Cerebellar cortex (tissue), 1 donor: Measurements from ENCODE around the gene QSOX1.
"Not testable (repeated sequence)": the region's sequence is repeated elsewhere in the genome, so short reads cannot be mapped to it uniquely, and the experiment has no call there.

Source experiments
- DNase-seq: peaks from one replicate; pipeline ENCODE4 v3.0.0-alpha.2; 2015; ENCODE audit warnings: low spot score

QSOX1 gene, protein sequence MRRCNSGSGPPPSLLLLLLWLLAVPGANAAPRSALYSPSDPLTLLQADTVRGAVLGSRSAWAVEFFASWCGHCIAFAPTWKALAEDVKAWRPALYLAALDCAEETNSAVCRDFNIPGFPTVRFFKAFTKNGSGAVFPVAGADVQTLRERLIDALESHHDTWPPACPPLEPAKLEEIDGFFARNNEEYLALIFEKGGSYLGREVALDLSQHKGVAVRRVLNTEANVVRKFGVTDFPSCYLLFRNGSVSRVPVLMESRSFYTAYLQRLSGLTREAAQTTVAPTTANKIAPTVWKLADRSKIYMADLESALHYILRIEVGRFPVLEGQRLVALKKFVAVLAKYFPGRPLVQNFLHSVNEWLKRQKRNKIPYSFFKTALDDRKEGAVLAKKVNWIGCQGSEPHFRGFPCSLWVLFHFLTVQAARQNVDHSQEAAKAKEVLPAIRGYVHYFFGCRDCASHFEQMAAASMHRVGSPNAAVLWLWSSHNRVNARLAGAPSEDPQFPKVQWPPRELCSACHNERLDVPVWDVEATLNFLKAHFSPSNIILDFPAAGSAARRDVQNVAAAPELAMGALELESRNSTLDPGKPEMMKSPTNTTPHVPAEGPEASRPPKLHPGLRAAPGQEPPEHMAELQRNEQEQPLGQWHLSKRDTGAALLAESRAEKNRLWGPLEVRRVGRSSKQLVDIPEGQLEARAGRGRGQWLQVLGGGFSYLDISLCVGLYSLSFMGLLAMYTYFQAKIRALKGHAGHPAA

DNA sequence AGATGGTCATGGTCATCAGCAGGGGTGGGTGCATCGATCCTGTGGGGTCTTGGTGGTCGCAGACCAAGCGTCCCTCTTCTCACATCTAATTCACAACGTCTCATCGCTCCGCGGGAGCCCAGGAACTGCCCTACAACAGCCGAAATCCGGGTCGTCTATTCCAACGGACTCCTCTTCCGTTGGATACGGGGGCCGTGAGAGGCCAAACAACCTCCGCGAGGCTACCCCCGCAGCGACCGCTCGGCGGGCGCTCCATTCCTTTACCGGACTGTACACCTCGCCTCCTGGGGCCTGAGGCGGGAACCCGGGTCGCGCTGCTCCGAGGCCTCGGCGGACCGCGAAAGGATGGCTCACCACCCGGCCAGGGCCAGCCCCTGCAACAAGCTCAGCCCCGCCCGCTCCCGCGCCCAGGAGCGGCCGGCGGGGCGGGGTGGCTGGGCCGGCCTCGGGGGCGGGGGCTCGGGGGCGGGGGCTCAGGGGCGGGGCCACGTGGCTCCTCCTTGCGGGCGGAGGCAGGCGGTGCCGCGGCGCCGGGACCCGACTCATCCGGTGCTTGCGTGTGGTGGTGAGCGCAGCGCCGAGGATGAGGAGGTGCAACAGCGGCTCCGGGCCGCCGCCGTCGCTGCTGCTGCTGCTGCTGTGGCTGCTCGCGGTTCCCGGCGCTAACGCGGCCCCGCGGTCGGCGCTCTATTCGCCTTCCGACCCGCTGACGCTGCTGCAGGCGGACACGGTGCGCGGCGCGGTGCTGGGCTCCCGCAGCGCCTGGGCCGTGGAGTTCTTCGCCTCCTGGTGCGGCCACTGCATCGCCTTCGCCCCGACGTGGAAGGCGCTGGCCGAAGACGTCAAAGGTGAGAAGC, at the start of gene QSOX1:
Gene QSOX1, plus strand, starts transcription at position 545 of the 857 bp plus-strand sequence. Its CDS starts 39 bp downstream, at position 584.
- peak; percentile 83 for DNase-seq

DNA sequence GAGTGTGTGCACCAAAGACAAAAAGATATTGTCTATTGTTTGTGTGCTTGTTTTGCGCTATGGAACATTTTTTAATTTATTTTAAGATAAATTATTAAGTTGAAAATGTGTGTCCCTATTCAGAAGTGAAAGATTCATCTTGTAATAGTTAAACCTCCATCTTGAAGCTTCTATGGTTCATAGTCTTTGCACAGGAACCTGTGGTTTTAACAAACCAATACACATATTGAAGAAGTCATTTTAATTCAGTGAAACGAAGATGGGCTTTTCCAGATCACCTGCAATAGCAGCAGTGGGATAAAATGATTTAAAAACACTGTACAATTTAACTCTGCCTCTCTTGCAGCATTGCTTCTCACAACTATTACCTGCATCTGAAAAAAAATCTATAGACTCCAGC, 42.6 kb upstream of the QSOX1 start:
- no peak for DNase-seq

DNA sequence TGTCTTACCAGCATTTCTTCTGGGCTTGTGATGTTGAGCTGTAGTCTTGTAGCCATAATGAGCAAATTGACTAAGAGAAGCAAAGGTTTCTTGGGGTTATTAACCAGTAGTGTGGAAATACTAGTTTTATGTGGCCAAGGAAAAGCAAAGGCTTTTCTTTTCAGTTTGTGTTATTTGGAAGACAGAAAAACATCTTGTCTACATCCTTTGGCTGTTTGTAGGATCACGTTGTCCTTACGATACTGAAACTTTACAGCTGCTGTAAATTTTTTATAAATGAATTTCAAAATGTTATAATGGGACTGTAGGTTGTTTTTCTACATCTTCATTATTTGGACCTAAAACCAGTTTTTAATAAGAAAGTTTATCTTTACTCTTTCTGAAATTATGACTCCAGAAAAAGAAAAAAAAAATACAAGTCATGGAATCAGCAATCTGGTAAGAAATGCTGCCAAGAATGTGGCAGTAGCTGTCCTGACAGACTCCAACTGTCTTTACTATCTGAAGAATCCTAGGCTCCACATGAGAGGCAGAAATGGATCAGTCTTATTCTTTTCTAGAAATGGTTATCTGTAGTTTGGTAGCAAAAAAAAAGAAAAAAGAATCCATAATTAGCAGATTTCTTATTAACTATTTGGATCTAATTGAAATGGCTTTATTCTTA, 41.6 kb upstream of the QSOX1 start:
- DNase-seq = no peak

DNA sequence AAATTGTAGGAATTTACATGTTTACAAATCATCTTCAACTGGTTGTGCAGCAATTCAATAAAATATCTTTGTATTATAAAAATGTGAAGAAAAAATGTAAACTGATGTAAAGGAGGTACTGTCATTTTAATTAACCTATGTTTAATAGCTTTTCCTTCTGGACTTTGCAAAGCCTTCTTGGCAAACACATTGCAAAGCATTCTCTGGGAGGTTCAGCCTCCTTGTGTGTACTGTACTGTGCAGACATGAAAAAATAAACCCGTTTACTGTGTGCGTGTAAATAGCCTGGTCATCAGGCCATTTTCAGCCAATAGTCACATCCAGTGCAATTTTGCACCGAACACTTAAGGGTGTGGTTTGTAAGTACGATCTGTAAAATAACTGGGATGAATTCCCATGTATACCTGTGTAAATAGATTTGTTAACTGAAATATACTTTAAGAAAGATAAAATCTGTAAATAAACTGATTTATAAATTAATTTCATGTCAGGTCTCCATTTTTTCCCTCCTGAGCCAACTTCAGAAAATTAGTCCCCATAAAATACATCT, 40.2 kb upstream of the QSOX1 start:
- no peak for DNase-seq

DNA sequence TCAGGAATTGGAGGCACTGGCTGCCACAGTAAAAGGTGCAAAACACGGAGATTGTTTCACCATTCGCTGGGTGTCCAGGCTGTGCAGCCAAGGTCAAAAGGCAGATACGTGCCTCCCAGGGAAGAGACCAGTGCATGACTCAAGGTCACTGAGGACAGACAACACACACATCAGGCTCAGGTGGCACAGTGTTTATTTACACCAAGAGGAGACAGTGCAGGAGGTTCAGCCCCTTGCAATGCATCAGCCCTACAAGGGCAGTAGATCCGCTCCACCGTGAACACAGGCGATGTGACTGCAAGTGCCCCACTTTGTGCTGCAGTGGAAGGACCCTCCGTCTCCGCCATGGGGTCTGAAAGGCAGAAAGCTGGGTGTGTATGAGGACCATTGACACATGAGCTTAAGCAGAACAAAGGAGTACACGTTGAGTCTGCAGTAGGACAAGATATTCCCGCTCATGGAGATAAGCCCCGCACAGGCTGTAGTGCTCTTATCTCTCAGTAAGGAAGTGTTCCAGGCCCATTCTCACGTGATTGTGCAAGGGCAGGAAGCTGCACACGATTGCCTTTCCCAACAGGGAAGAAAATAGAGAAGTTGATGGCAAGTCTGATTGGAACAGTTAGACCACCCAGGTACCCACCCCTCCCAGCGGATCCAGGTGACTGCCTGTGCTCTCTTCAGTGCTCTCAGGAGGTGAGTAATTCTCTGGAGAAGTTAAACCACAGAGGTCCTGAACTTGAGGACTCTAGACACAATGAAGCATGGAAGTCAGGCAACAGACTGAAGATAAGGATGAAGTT, 37.5 kb upstream of the QSOX1 start:
- no peak for DNase-seq

DNA sequence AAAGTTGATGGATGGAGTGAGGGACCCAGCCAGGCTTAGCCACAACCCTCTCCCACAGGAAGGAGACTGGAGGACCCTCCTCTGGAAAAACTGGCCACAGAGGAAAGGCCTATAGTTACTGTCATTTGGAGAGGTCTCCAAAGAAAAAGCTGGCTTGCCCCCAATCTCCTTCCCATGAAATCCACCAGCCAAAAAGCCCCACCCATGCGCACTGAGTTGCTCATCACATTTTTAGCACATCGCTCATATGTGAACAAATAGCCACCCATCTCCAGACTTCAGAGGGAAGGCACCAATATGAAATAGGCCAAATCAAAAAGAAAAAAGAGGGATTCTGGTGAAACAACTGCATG, 36.9 kb upstream of the QSOX1 start:
- no peak for DNase-seq

DNA sequence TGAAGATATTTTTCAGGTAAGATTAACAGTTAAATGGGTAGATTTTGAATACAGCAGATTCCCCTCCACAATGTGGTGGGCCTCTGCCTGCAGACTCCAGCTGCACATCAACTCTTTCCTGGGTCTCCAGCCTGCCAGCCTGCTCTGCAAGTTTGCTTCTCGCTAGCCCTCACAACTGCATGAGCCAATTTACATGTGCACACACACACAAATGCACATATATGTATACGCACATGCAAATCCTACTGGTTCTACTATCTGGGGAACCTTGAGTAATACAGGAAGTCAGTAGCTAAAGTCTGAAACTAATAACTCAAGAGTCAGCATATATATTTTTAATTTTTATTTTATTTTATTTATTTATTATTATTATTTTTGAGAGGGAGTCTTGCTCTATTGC, 34.8 kb upstream of the QSOX1 start:
- DNase-seq = no peak

DNA sequence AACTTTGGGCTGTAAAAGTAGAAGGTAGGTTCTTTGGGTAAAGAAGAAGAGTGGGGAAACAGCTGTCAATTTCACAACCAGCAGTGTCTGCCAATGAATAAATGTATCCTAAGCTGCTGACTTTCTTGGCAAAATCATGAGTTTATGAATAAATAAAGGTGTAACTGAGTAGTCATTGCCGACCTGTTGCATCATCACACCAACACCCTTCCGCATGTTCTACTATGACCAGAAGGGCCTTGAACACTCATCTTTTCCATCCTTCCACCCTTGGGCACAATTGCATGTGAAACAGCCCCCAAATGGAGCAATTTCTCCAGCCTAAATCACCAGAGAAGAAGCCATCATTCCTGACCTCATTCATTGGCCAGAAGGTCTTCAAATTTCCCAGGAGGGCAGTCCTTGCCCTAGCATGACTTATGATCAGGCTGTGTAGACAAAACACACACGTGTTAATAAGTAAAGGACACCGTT, 31.2 kb upstream of the QSOX1 start:
- DNase-seq = no peak

DNA sequence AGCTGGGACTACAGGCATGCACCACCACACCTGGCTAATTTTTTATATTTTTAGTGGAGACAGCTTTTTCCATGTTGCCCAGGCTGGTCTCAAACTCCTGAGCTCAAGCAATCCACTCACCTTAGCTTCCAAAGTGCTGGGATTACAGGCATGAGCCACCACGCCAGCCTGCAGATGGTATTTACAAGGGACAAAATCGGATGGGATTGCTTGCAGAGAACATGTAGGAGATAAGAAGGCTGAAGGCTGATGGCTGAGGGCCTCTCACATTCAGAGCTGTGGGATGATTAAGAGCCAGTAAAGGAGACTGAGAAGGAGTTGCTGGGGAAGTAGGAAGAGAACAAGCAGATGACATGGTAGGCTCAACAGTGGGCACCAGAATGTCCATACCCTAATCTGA, 24.0 kb upstream of the QSOX1 start:
- no peak for DNase-seq

DNA sequence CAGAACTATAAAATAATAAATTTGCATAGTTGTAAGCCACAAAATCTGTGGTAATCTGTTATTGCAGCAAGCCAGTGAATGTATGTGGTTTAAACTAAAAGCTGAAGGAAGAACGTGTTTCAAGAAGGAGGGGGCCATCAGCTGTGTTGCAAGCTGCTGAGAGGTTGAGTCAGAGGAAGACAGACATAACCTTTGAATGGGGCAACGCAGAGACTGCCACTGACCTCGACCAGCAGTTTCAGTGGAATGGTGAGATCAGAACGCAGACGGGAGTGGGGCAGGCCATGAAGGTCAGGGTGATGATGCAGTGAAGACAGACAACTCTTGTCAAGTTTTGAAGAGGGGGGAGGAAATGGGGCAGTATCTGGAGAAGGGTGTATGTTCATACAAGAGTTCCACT, 23.2 kb upstream of the QSOX1 start:
- DNase-seq = no peak

DNA sequence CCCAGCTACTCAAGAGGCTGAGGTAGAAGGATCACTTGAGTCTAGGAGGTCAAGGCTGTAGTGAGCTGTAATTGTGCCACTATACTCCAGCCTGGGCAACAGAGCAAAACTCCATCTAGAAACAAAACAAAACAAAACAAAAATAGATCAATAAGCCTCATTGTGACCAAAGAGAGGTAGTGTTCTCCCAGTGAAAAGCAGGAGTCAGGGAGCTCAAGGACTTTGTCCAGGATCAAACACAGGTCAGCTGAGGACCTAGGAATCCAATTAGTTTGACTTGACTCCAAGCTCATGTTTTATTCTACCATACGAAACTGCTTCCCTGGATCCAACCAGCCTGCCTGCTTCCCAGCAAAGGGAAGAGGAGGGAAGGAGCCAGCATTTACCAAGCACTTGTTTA, 21.5 kb upstream of the QSOX1 start:
- no peak for DNase-seq

DNA sequence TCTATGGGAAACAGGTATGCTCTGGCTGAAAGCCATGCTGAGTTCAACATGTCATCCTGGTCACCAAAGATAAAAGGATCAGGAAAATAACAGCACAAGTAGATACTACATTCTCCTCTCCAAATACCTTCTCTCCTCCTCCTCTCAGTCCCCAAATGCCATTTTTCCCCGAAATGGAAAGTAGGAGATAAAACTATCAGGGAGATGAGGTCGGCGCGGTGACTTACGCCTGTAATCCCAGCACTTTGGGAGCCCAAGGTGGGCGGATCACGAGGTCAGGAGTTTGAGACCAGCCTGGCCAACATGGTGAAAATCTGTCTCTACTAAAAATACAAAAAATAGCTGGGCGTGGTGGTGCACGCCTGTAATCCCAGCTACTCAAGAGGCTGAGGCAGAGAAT, 21.0 kb upstream of the QSOX1 start:
- not testable (repeated sequence) for DNase-seq

DNA sequence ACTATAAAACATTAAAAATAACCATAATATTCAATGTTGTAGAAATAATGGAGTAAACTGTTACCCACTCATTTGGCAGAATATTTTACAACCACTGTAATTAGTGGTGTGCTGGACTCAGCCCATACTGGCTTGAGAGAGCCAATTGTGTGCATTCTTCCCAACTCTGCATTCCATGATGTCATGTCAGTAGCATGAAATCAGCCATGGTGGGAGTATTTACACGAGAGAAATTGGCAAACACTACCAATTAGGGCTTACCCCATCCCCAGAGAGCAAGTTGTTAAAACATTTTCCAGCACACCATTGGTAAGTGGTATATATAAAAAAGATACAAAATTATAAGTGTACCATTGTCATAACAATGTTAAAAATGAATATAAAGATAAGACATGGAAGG, 19.1 kb upstream of the QSOX1 start:
- no peak for DNase-seq

DNA sequence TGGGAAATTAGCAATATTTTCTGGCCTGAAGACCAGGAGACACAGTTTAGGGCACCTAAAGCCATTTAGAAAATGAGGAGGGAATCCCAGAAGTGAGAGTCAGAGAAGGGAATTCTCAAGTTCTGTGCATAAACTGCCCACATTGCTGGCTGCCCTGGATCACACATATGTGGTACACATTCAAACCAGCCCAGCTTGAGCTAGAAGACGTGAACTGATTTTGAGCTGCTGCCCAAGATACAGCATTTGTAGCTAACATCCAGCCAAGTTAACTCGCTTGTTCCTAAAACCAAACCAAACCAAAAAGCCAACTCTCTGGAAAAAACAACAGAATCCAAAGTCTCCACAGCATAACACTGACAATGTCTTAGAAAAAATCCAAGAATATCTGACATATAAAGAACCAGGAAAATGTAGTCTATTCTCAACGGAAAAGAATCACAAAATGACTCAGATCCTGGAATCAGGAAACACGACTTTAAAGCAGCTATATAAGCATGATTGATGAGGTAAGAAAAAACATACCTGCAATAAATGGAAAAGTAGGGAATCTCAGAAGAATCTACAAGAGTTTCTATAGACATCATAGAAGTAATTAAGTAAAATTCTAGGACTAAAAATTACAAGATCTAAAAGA, 18.2 kb upstream of the QSOX1 start:
- DNase-seq = no peak

DNA sequence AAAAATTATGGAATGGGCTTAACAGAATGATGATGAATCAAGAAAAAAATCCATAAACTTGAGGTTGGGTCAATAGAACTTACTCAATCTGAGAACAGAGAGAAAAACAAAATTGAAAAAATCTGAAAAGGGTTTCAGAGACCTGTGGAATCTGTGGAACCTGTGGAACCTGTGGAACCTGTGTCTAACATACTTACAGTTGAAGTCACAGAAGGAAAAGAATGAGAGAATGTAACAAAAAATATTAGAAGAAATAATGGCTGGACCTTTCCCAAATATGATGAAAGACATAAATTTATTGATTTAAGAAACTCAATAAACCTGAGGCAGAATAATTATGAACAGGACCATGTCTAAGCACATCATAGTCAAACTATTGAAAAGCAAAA, 17.7 kb upstream of the QSOX1 start:
- no peak for DNase-seq

DNA sequence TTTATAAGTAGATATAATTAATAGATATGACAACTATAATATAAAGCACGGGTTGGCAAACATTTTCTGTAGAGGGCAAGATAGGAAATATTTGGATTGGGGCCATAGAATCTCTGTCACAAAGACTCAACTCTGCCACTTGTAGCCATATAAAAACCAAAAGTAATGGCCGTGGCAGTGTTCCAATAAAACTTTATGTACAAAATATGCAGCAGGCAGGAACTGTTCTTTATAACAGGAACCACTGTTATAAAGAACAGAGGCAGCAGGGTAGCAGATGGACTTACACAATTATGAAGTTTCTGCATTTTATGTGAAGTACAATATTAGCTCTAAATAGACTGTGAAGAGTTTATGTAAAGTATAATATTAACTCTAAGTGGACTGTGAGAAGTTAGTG, 16.9 kb upstream of the QSOX1 start:
- DNase-seq = no peak

DNA sequence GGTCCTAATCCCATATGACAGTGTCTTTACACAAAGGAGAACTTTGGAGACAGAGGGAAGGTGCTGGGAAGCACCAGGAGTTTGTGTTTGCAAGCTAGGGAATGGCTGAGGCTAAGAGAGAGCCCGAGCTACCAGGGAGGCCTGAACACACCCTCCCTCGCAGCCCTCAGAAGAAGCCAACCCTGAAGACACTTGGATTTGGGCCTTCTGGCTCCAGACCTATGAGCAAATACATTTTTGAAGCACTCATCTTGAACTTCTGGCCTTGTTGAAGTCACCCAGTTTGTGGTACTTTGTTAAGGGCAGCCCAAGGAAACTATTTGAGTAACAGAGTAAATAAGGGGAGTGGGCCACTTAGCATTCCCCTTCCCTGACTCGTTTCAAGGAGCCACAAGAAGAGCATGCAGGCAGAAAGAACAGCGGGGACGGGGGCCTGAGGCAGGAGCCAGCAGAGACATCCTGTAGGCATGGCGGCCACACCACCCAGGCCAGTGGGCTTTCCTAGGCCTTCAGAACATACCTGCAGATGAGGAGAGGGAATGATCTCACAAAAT, 13.2 kb upstream of the QSOX1 start:
- no peak for DNase-seq

DNA sequence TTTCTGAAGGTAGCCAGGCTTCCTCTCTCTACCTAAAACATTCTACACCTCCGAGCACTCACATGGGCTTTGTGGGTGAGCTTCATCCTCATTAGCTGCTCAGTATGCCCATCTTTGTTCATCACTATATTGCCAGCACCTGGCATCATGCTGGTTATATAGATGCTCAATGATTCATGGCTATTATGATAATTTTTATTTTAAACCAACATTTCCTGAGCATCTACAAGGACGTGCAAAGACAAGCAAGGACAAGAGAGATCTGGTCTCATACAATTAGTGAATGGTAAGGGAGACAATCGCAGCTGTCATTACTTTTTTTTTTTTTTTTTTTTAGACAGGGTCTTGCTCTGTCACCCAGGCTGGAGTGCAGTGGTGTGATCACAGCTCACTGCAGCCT, 11.3 kb upstream of the QSOX1 start:
- DNase-seq = no peak

DNA sequence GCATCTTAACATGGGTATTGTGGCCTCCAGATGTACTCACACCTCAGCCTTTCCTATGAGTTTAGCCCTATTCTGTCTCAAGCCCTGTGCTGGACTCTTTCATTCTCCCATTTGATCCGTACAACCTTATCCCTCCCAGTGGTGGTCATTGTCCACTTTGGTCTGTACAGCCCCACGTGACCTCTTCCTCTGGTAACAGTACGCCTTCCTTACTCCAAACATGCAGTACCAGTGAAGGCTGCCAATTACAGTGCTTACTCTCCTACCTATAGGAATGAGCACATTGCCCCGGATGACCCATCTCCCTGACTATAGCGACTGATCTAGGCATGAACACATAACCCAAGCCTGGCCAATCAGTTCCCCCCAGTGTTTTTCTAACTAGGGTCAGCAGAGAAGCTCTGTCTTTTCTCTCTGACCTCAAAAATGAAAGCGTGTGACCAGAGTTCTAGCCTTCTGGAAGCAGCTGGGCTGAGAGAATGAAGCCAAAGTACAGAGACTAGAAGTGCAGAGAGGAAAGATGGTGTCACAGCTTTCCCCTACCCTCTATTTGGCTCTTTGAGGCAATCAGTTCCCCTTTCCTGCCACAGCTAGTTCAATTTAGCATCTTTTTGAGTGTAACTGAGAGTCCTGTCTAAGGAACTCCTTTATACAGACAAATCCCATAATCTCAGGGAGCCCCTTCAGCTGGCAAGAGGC, 9.9 kb upstream of the QSOX1 start:
- no peak for DNase-seq
